Spleen (tissue), 11 donors: Measurements from ENCODE around the gene FNBP1. TPM values are rescaled to one million over a fixed set of nuclear protein-coding genes. Genes with fewer than 3 reads are reported as not detected.

Experiments
- DNase-seq: peaks from one replicate; pipeline ENCODE4 v3.0.0-alpha.2; 2020
- H3K27ac ChIP-seq, 8 donors: fragments of 200-600 bp; sonication (generic) in 7 of 8; 1 replicate in 4 of 8; 2 replicates in 4 of 8; pipeline versions ENCODE4 v1.5.0 to v1.8.0; 2016 to 2021; ENCODE audit warnings: inconsistent platforms in 4 of 8, mild to moderate bottlenecking in 4 of 8, moderate library complexity in 1 of 8
- H3K27me3 ChIP-seq, 7 donors: fragments of 200-600 bp; sonication (generic) in 6 of 7; replicated peaks in 1 of 7; 1 replicate in 4 of 7; 2 replicates in 3 of 7; pipeline versions ENCODE4 v1.5.0 to v1.8.0; 2016 to 2021; ENCODE audit warnings: inconsistent platforms in 3 of 7, mild to moderate bottlenecking in 1 of 7
- H3K36me3 ChIP-seq, 6 donors: fragments of 200-600 bp; sonication (generic) in 5 of 6; 1 replicate in 4 of 6; 2 replicates in 2 of 6; pipeline versions ENCODE4 v1.5.0 to v1.8.0; 2016 to 2021; ENCODE audit warnings: inconsistent platforms in 2 of 6
- H3K4me1 ChIP-seq, 6 donors: fragments of 200-600 bp; sonication (generic) in 5 of 6; 1 replicate in 3 of 6; 2 replicates in 3 of 6; pipeline versions ENCODE4 v1.5.0 to v1.8.0; 2016 to 2021; ENCODE audit warnings: inconsistent platforms in 3 of 6
- H3K4me3 ChIP-seq, 8 donors: fragments of 200-600 bp; sonication (generic) in 7 of 8; 1 replicate in 4 of 8; 2 replicates in 4 of 8; pipeline versions ENCODE4 v1.5.0 to v1.8.0; 2016 to 2021; ENCODE audit warnings: inconsistent platforms in 4 of 8, mild to moderate bottlenecking in 4 of 8, moderate library complexity in 2 of 8
- H3K9me3 ChIP-seq, 8 donors: fragments of 200-600 bp; sonication (generic) in 7 of 8; 1 replicate in 4 of 8; 2 replicates in 4 of 8; pipeline versions ENCODE4 v1.5.0 to v1.8.0; 2016 to 2021; ENCODE audit warnings: inconsistent platforms in 4 of 8
- CTCF ChIP-seq, 11 experiments: fragments of 200-600 bp in 7 of 11; fragments of 450-650 bp in 4 of 11; sonication (generic) in 4 of 11; IDR thresholded peaks in 8 of 11; conservative IDR thresholded peaks in 3 of 11; 1 replicate in 7 of 11; 2 replicates in 4 of 11; pipeline versions ENCODE4 v1.4.0 to v1.8.0; 2016 to 2021; ENCODE audit warnings: antibody characterized with exemption in 11 of 11, inconsistent platforms in 4 of 11, mild to moderate bottlenecking in 1 of 11
- POLR2A ChIP-seq, 3 donors: fragments of 450-650 bp; IDR thresholded peaks; one replicate each; pipeline ENCODE4 v1.5.1; 2017; ENCODE audit warnings: antibody characterized with exemption in 3 of 3, mild to moderate bottlenecking in 1 of 3
- POLR2AphosphoS5 ChIP-seq, 3 donors: sonication (generic); formaldehyde crosslinking; IDR thresholded peaks; one replicate each; pipeline ENCODE4 v1.5.1; 2017; ENCODE audit warnings: antibody characterized with exemption in 3 of 3
- WGBS, 5 donors: extraction: QIAGEN DNeasy Blood & Tissue Kit in 3 of 5; methylation state at CpG; one replicate each; pipeline versions ENCODE4 v1.1.5 to v1.1.7; 2013 to 2018; 5-methylcytosine and 5-hydroxymethylcytosine counted together
- intact Hi-C: fragments of 100-400 bp; cut with DNase I; formaldehyde crosslinking; loops from one replicate; pipeline ENCODE4 v1.15.0; 2023; ENCODE audit warnings: low total_unique reads
- polyA plus RNA-seq, 3 donors: library from polyadenylated mRNA; stranded (reverse); fragments of 200-250 nt; gene quantifications; one replicate each; pipeline ENCODE4 v1.2.1, GENCODE V29; 2013
- total RNA-seq, 7 donors: library from RNA; depleted of rRNA in 3 of 7; stranded (reverse); fragments of >200 nt in 3 of 7; fragmentation: NEBNext Ultra II Directional in 4 of 7; extraction: Animal tissue kit (Norgen Biotek cat#: 25700) in 4 of 7; gene quantifications; one replicate each; pipeline versions ENCODE4 v1.1.0 to v1.2.1, GENCODE V29; 2016 to 2021
- donor health status: healthy with polysubstance abuse.
- donor health status: DM: no; HTN: no; CAD: no; lungs with moderate emphysema.
- donor health status: DM: no; HTN: no; CAD: no.
- donor health status: Bipolar disorder and iron deficiency.
- donor health status: healthy.
- donor health status: DM: no; HTN: no; CAD: no.
- donor health status: DM: yes; HTN: yes; CAD: no.

Gene FNBP1
- total and polyA plus RNA-seq, 10 donors: 40.6 to 156 (median 146) TPM

DNA sequence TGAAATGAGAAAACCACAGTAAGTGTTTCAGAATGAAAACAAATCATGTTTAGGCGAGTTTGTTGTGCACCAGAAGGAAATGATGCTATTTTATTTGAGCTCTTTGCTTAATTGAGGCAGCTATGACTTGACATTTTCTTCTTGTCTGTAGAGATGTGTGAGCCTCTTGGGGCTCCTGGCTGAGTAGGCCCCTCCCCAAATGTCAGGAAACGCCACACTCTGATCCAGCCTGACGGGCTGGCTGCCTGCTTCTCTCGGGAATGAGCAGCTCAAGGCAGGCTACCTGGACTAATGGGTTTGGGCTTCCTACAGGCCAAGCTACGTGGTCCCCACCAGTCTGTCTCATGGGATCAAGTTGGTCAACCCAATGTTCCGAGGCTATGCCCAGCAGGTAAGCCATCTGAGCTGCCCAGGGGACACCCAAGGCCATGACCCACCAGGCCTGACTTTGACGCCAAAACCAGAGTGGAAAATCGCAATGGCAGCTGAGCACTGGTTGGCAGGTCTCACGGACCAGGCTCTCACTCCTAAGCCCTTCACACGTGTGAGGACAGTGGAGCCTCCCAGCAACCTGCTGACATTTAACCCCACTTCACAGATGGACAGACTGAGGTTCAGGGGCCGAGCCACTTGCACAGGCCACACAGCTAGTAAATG is 177.9 kb downstream of the FNBP1 start:
- H3K27me3 ChIP-seq: no peaks in the 10 kb centered on the region
- peaks cover 0 to 85% (median 48%) of the 10 kb centered on the region in 6 donors for H3K4me1 ChIP-seq
- no peak for DNase-seq
- H3K4me3 ChIP-seq: no peak overlapping the region
- 41 to 69% (median 57%) methylated on average over 8 to 11 of the region's 11 CpGs for WGBS, 5 donors
- H3K9me3 ChIP-seq: no peaks in the 10 kb centered on the region
- H3K36me3 ChIP-seq: peaks cover 0 to 98% (median 34%) of the 10 kb centered on the region in 6 donors
- H3K27ac ChIP-seq: peak overlapping the region in 4 of 8 donors; percentile 51 to 91 (median 82)
- intact Hi-C loops: no loop called here
- TF ChIP-seq POLR2A (IDR thresholded peaks at IDR 0.05): no peak
- no peak for TF ChIP-seq CTCF (IDR thresholded peaks at IDR 0.05 in 8 of 11, conservative IDR thresholded peaks at IDR 0.05 in 3 of 11)

- Histone ChIP-seq H3K9me3 (no peaks in the 10 kb centered on the region), H3K4me1 (peaks cover 0 to 65% (median 31%) of the 10 kb centered on the region in 6 donors), H3K4me3 (no peak overlapping the region), H3K27ac (peak overlapping the region; percentile 8 to 78 (median 52)), H3K36me3 (peaks cover 2 to 97% (median 41%) of the 10 kb centered on the region in 6 donors), H3K27me3 (no peaks in the 10 kb centered on the region)
- intact Hi-C loops: no loop called here
- peak; percentile 83 for DNase-seq
- WGBS, 5 donors: 18 to 39% (median 24%) methylated on average over 13 to 14 of the region's 14 CpGs
- TF ChIP-seq POLR2A (IDR thresholded peaks at IDR 0.05) (no peak), POLR2AphosphoS5 (IDR thresholded peaks at IDR 0.05) (peak; percentile 48 to 64 (median 63)), CTCF (IDR thresholded peaks at IDR 0.05 in 8 of 11, conservative IDR thresholded peaks at IDR 0.05 in 3 of 11) (no peak)
Observed at GRCh38 chr9:129863059-129863690, 179.8 kb downstream of the FNBP1 start.

- Histone ChIP-seq H3K4me3 (no peak overlapping the region), H3K27ac (peak overlapping the region in 1 of 8 donors; percentile 42), H3K9me3 (no peaks in the 10 kb centered on the region), H3K4me1 (peaks cover 0 to 48% (median 22%) of the 10 kb centered on the region in 6 donors), H3K36me3 (peaks cover 5 to 97% (median 54%) of the 10 kb centered on the region in 6 donors), H3K27me3 (no peaks in the 10 kb centered on the region)
- intact Hi-C loops: no loop called here
- TF ChIP-seq POLR2A (IDR thresholded peaks at IDR 0.05) (no peak), CTCF (IDR thresholded peaks at IDR 0.05 in 8 of 11, conservative IDR thresholded peaks at IDR 0.05 in 3 of 11) (no peak), POLR2AphosphoS5 (IDR thresholded peaks at IDR 0.05) (no peak)
- 83 to 92% (median 84%) methylated on average over 10 to 12 of the region's 12 CpGs for WGBS, 5 donors
- no peak for DNase-seq
Observed at GRCh38 chr9:129861447-129861827, 181.6 kb downstream of the FNBP1 start.
